Measurements from ENCODE around the gene CSMD2. TPM values are rescaled to one million over a fixed set of nuclear protein-coding genes. Genes with fewer than 3 reads are reported as not detected.

The CSMD2 gene
- polyA plus RNA-seq, 4 donors = under 0.01 to 0.54 (median 0.09) TPM

- WGBS, 3 donors = 40 to 72% (median 60%) methylated on average over 6 of the region's 6 CpGs
- Histone ChIP-seq H3K27ac (ENCODE audit: low read depth in 1 of 3, low read length in 2 of 3) (no peak overlapping the region), H3K9me3 (ENCODE audit: control insufficient read depth in 2 of 2, insufficient read depth in 1 of 2, low read depth in 1 of 2, low read length in 1 of 2) (no peaks in the 10 kb centered on the region), H3K4me1 (ENCODE audit: control insufficient read depth in 3 of 3, insufficient read depth in 2 of 3, low read depth in 1 of 3, low read length in 2 of 3) (no peaks in the 10 kb centered on the region), H3K27me3 (ENCODE audit: control insufficient read depth in 3 of 3, insufficient read depth in 3 of 3, low read length in 3 of 3) (peaks cover 0 to 3% (median 0%) of the 10 kb centered on the region in 3 donors), H3K4me3 (ENCODE audit: low read depth in 1 of 3, low read length in 3 of 3) (no peak overlapping the region), H3K36me3 (ENCODE audit: control insufficient read depth in 3 of 3, insufficient read depth in 2 of 3, low read depth in 1 of 3, low read length in 3 of 3) (no peaks in the 10 kb centered on the region)
- DNase-seq (no peak), FAIRE-seq (no peak)
These were observed 548.2 kb downstream of the CSMD2 start for GRCh38 chr1:33616780-33617179.

- Histone ChIP-seq H3K4me3 (ENCODE audit: low read depth in 1 of 3, low read length in 3 of 3) (no peak overlapping the region), H3K36me3 (ENCODE audit: control insufficient read depth in 3 of 3, insufficient read depth in 2 of 3, low read depth in 1 of 3, low read length in 3 of 3) (no peaks in the 10 kb centered on the region), H3K27me3 (ENCODE audit: control insufficient read depth in 3 of 3, insufficient read depth in 3 of 3, low read length in 3 of 3) (peaks cover 0 to 4% (median 0%) of the 10 kb centered on the region in 3 donors), H3K4me1 (ENCODE audit: control insufficient read depth in 3 of 3, insufficient read depth in 2 of 3, low read depth in 1 of 3, low read length in 2 of 3) (no peaks in the 10 kb centered on the region), H3K27ac (ENCODE audit: low read depth in 1 of 3, low read length in 2 of 3) (no peak overlapping the region), H3K9me3 (ENCODE audit: control insufficient read depth in 2 of 2, insufficient read depth in 1 of 2, low read depth in 1 of 2, low read length in 1 of 2) (no peaks in the 10 kb centered on the region)
- DNase-seq = no peak
- FAIRE-seq = no peak
- WGBS, 3 donors = 47 to 55% (median 48%) methylated on average over 7 of the region's 7 CpGs
These were observed 549.5 kb downstream of the CSMD2 start for GRCh38 chr1:33615546-33615945.

- Histone ChIP-seq H3K36me3 (ENCODE audit: control insufficient read depth in 3 of 3, insufficient read depth in 2 of 3, low read depth in 1 of 3, low read length in 3 of 3) (no peaks in the 10 kb centered on the region), H3K4me3 (ENCODE audit: low read depth in 1 of 3, low read length in 3 of 3) (no peak overlapping the region), H3K27ac (ENCODE audit: low read depth in 1 of 3, low read length in 2 of 3) (no peak overlapping the region), H3K9me3 (ENCODE audit: control insufficient read depth in 2 of 2, insufficient read depth in 1 of 2, low read depth in 1 of 2, low read length in 1 of 2) (no peaks in the 10 kb centered on the region), H3K27me3 (ENCODE audit: control insufficient read depth in 3 of 3, insufficient read depth in 3 of 3, low read length in 3 of 3) (peaks cover 0 to 5% (median 0%) of the 10 kb centered on the region in 3 donors), H3K4me1 (ENCODE audit: control insufficient read depth in 3 of 3, insufficient read depth in 2 of 3, low read depth in 1 of 3, low read length in 2 of 3) (no peaks in the 10 kb centered on the region)
- DNase-seq (no peak), FAIRE-seq (no peak)
- WGBS, 3 donors = 78 to 87% (median 84%) methylated on average over 14 of the region's 14 CpGs
These were observed 554.1 kb downstream of the CSMD2 start for GRCh38 chr1:33610864-33611455.

DNA sequence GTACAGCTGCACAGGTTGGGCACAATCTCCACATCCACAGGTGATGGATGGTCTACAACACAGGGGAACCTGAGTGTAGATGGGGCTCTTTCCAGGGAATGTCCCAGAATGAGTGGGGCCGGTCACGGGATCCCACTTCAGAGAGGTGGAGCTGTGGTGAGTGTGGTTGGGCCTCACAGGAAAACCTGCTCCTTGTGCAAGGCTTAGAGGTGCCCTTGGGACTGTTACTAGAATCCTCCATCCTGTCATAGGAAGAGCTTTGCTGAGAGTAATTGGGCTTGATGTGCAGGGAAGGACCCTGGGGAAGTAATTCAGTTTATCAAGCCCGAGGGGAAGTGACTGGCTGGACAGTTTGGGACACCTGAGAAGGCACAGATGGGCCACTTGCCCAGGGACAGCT lies 554.6 kb downstream of the CSMD2 start:
- 67 to 79% (median 79%) methylated on average over 3 of the region's 3 CpGs for WGBS, 3 donors
- no peaks in the 10 kb centered on the region for H3K36me3 ChIP-seq (ENCODE audit: control insufficient read depth in 3 of 3, insufficient read depth in 2 of 3, low read depth in 1 of 3, low read length in 3 of 3)
- FAIRE-seq (no peak), DNase-seq (no peak)
- H3K27me3 ChIP-seq (ENCODE audit: control insufficient read depth in 3 of 3, insufficient read depth in 3 of 3, low read length in 3 of 3) = peaks cover 0 to 5% (median 0%) of the 10 kb centered on the region in 3 donors
- no peak overlapping the region for H3K27ac ChIP-seq (ENCODE audit: low read depth in 1 of 3, low read length in 2 of 3)
- no peak overlapping the region for H3K4me3 ChIP-seq (ENCODE audit: low read depth in 1 of 3, low read length in 3 of 3)
- no peaks in the 10 kb centered on the region for H3K9me3 ChIP-seq (ENCODE audit: control insufficient read depth in 2 of 2, insufficient read depth in 1 of 2, low read depth in 1 of 2, low read length in 1 of 2)
- no peaks in the 10 kb centered on the region for H3K4me1 ChIP-seq (ENCODE audit: control insufficient read depth in 3 of 3, insufficient read depth in 2 of 3, low read depth in 1 of 3, low read length in 2 of 3)

GRCh38 chr1:33609739-33610138 lies 555.3 kb downstream of the CSMD2 start:
- DNase-seq (no peak), FAIRE-seq (no peak)
- Histone ChIP-seq H3K4me1 (ENCODE audit: control insufficient read depth in 3 of 3, insufficient read depth in 2 of 3, low read depth in 1 of 3, low read length in 2 of 3) (no peaks in the 10 kb centered on the region), H3K27me3 (ENCODE audit: control insufficient read depth in 3 of 3, insufficient read depth in 3 of 3, low read length in 3 of 3) (peaks cover 0 to 5% (median 2%) of the 10 kb centered on the region in 3 donors), H3K9me3 (ENCODE audit: control insufficient read depth in 2 of 2, insufficient read depth in 1 of 2, low read depth in 1 of 2, low read length in 1 of 2) (no peaks in the 10 kb centered on the region), H3K27ac (ENCODE audit: low read depth in 1 of 3, low read length in 2 of 3) (no peak overlapping the region), H3K4me3 (ENCODE audit: low read depth in 1 of 3, low read length in 3 of 3) (no peak overlapping the region), H3K36me3 (ENCODE audit: control insufficient read depth in 3 of 3, insufficient read depth in 2 of 3, low read depth in 1 of 3, low read length in 3 of 3) (no peaks in the 10 kb centered on the region)
- WGBS, 3 donors = 87 to 95% (median 88%) methylated on average over 5 of the region's 5 CpGs

DNA sequence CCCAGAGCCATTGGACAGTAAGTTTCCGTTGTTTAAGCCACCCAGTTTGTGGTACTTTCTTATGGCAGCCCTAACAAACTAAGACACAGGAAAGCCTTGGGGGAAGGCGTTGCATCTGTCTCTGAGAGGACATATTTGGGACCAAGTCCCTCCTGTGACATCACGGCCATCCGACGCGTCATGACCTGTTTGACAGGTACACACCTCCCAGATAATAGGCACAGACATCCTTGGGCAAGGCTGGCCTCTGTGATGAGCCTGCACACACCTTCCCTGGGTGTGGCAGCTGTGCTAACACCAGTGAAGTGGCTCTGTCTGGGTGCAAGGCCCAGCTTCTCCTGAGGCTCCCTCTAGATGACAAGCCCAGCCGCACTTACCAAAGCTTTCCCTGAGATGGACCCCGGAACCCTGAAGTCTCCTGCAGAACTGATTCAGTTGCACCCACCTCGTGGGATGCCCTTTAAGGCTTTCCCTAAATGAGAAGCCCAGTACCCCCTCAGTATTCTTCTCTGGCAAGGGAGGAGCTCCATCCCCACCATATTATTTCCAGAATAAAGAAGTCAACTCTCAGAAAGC lies 556.1 kb downstream of the CSMD2 start:
- DNase-seq = no peak
- Histone ChIP-seq H3K27ac (ENCODE audit: low read depth in 1 of 3, low read length in 2 of 3) (no peak overlapping the region), H3K4me1 (ENCODE audit: control insufficient read depth in 3 of 3, insufficient read depth in 2 of 3, low read depth in 1 of 3, low read length in 2 of 3) (no peaks in the 10 kb centered on the region), H3K36me3 (ENCODE audit: control insufficient read depth in 3 of 3, insufficient read depth in 2 of 3, low read depth in 1 of 3, low read length in 3 of 3) (no peaks in the 10 kb centered on the region), H3K9me3 (ENCODE audit: control insufficient read depth in 2 of 2, insufficient read depth in 1 of 2, low read depth in 1 of 2, low read length in 1 of 2) (no peaks in the 10 kb centered on the region), H3K4me3 (ENCODE audit: low read depth in 1 of 3, low read length in 3 of 3) (no peak overlapping the region), H3K27me3 (ENCODE audit: control insufficient read depth in 3 of 3, insufficient read depth in 3 of 3, low read length in 3 of 3) (peaks cover 0 to 5% (median 2%) of the 10 kb centered on the region in 3 donors)
- 84 to 89% (median 87%) methylated on average over 9 of the region's 9 CpGs for WGBS, 3 donors
- FAIRE-seq = no peak

DNA sequence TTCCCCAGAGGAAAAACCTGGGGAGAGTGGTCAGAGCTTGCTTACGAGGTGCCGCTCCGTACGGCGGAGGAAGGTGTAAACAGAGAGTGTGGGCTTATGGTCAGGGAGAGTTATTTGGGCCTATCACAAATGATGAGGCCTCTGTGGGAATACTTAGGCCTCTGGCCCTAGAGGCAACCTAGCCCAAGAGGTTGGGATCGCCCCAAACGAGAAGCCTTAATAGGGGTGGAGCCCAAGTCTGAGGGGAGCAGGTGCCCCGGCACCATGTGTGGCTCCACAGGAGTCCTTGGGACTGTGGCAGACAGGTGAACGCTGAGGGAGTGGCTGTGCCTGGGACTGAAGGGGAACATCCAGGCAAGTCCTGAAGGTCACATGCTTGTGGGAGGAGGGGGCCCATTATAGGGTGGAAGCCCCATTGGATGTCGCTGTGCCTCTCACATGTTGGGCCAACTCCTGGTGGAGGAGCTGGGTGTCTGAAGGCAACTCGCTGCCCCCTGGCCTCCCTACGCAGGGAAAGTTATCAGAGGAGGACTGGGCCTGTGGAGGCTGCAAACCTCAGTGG lies 557.5 kb downstream of the CSMD2 start:
- 78 to 82% (median 82%) methylated on average over 12 of the region's 12 CpGs for WGBS, 3 donors
- no peak for FAIRE-seq
- Histone ChIP-seq H3K4me3 (ENCODE audit: low read depth in 1 of 3, low read length in 3 of 3) (no peak overlapping the region), H3K27me3 (ENCODE audit: control insufficient read depth in 3 of 3, insufficient read depth in 3 of 3, low read length in 3 of 3) (peaks cover 0 to 2% (median 2%) of the 10 kb centered on the region in 3 donors), H3K4me1 (ENCODE audit: control insufficient read depth in 3 of 3, insufficient read depth in 2 of 3, low read depth in 1 of 3, low read length in 2 of 3) (no peaks in the 10 kb centered on the region), H3K36me3 (ENCODE audit: control insufficient read depth in 3 of 3, insufficient read depth in 2 of 3, low read depth in 1 of 3, low read length in 3 of 3) (no peaks in the 10 kb centered on the region), H3K27ac (ENCODE audit: low read depth in 1 of 3, low read length in 2 of 3) (no peak overlapping the region), H3K9me3 (ENCODE audit: control insufficient read depth in 2 of 2, insufficient read depth in 1 of 2, low read depth in 1 of 2, low read length in 1 of 2) (no peaks in the 10 kb centered on the region)
- DNase-seq = no peak

- Histone ChIP-seq H3K27me3 (ENCODE audit: control insufficient read depth in 3 of 3, insufficient read depth in 3 of 3, low read length in 3 of 3) (peaks cover 0 to 2% (median 2%) of the 10 kb centered on the region in 3 donors), H3K36me3 (ENCODE audit: control insufficient read depth in 3 of 3, insufficient read depth in 2 of 3, low read depth in 1 of 3, low read length in 3 of 3) (no peaks in the 10 kb centered on the region), H3K27ac (ENCODE audit: low read depth in 1 of 3, low read length in 2 of 3) (no peak overlapping the region), H3K9me3 (ENCODE audit: control insufficient read depth in 2 of 2, insufficient read depth in 1 of 2, low read depth in 1 of 2, low read length in 1 of 2) (no peaks in the 10 kb centered on the region), H3K4me1 (ENCODE audit: control insufficient read depth in 3 of 3, insufficient read depth in 2 of 3, low read depth in 1 of 3, low read length in 2 of 3) (no peaks in the 10 kb centered on the region), H3K4me3 (ENCODE audit: low read depth in 1 of 3, low read length in 3 of 3) (no peak overlapping the region)
- no peak for DNase-seq
- 67 to 77% (median 73%) methylated on average over 9 of the region's 9 CpGs for WGBS, 3 donors
- FAIRE-seq = no peak
These were observed 558.8 kb downstream of the CSMD2 start for GRCh38 chr1:33606272-33606671.
